Measurements from ENCODE around the gene RGS11. TPM values are rescaled to one million over a fixed set of nuclear protein-coding genes. Genes with fewer than 3 reads are reported as not detected.
A peak's percentile ranks its signal among the peaks of the same experiment; 100 is the strongest.
"Not testable (repeated sequence)": the region's sequence is repeated elsewhere in the genome, so short reads cannot be mapped to it uniquely, and the experiment has no call there.

The RGS11 gene
- total RNA-seq, 1 donor = 1.2 TPM

GRCh38 chr16:259226-259625 is 16.5 kb downstream of the RGS11 start:
- no peak for DNase-seq (ENCODE audit: low read depth)
- H3K4me3 ChIP-seq (ENCODE audit: low read depth, low read length) = no peak overlapping the region
- no peak for TF ChIP-seq CTCF (IDR thresholded peaks at IDR 0.05; ENCODE audit: insufficient read depth, low read length)

GRCh38 chr16:258091-258490 is 17.7 kb downstream of the RGS11 start:
- H3K4me3 ChIP-seq (ENCODE audit: low read depth, low read length); DNase-seq (ENCODE audit: low read depth): not testable (repeated sequence)

GRCh38 chr16:255183-255582 is 20.6 kb downstream of the RGS11 start:
- no peak for TF ChIP-seq CTCF (IDR thresholded peaks at IDR 0.05; ENCODE audit: insufficient read depth, low read length)
- no peak overlapping the region for H3K4me3 ChIP-seq (ENCODE audit: low read depth, low read length)
- no peak for DNase-seq (ENCODE audit: low read depth)

GRCh38 chr16:254461-254860 is 21.3 kb downstream of the RGS11 start:
- DNase-seq (ENCODE audit: low read depth) = no peak
- no peak overlapping the region for H3K4me3 ChIP-seq (ENCODE audit: low read depth, low read length)
- no peak for TF ChIP-seq CTCF (IDR thresholded peaks at IDR 0.05; ENCODE audit: insufficient read depth, low read length)

GRCh38 chr16:253833-254232 is 21.9 kb downstream of the RGS11 start:
- DNase-seq (ENCODE audit: low read depth) = no peak
- no peak for TF ChIP-seq CTCF (IDR thresholded peaks at IDR 0.05; ENCODE audit: insufficient read depth, low read length)
- H3K4me3 ChIP-seq (ENCODE audit: low read depth, low read length) = no peak overlapping the region

- no peak for TF ChIP-seq CTCF (IDR thresholded peaks at IDR 0.05; ENCODE audit: insufficient read depth, low read length)
- DNase-seq (ENCODE audit: low read depth) = peak; percentile 57
- H3K4me3 ChIP-seq (ENCODE audit: low read depth, low read length) = no peak overlapping the region
Observed at GRCh38 chr16:252366-253337, 23.1 kb downstream of the RGS11 start.

GRCh38 chr16:249431-249830 is 26.3 kb downstream of the RGS11 start:
- no peak for DNase-seq (ENCODE audit: low read depth)
- TF ChIP-seq CTCF (IDR thresholded peaks at IDR 0.05; ENCODE audit: insufficient read depth, low read length) = no peak
- H3K4me3 ChIP-seq (ENCODE audit: low read depth, low read length) = no peak overlapping the region
